Measurements from ENCODE around the gene SLC18A3. TPM values are rescaled to one million over a fixed set of nuclear protein-coding genes. Genes with fewer than 3 reads are reported as not detected.

The SLC18A3 gene
- total RNA-seq, 2 experiments from 2014 or later, result not detected

DNA sequence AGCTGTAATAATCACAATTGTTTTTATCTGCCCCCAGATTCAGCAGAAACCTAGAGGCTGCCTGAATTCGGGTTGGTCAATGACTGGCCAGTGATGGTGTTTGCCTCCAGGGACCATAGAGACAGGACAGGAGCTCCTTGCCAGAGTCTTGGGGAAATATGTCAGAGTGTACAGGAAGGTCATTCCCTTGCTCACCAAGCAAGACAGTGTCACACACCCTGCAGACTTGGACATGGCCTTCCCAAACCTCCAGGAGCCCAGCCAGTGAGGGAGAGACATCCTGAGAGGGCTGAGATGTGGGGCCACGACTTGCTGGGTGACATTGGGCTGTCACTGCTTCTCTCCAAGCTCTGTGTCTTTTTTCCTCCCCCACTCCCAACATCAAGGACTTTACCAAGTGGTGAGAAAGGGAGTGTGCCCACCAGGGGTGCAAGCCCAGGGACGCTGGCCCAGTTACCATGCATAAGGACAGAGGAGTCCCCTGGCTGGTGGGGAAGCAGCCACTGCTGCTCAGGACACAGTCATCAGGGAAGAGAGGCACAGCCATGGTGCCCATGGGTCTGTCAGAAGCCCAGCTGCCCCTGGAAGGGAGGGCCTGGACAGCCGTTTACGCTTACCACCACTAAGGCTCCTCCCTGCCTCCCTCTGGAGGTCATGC, 44.1 kb downstream of the SLC18A3 start:
- ChIA-PET CTCF (no interaction called here), POLR2A (no interaction called here)
- Histone ChIP-seq H3K4me1 (ENCODE audit: insufficient read depth, low read length) (peaks cover 4% of the 10 kb centered on the region), H3K36me3 (ENCODE audit: insufficient read depth, low read length) (no peaks in the 10 kb centered on the region), H3K27ac (ENCODE audit: low read depth in 1 of 2, low read length in 2 of 2) (no peak overlapping the region), H3K9me3 (ENCODE audit: control insufficient read depth in 1 of 2, insufficient read depth in 1 of 2, low read length in 2 of 2) (peaks cover 5 to 8% of the 10 kb centered on the region in 2 experiments), H3K4me3 (ENCODE audit: low read length) (no peak overlapping the region), H3K27me3 (ENCODE audit: control insufficient read depth in 1 of 2, insufficient read depth in 2 of 2, low read length in 2 of 2) (peaks cover 2 to 4% of the 10 kb centered on the region in 2 experiments)
- H3K4me1 Mint-ChIP-seq (ENCODE audit: low read depth), result no peaks in the 10 kb centered on the region
- no peak for ATAC-seq (ENCODE audit: poor library complexity)
- peaks cover 11% of the 10 kb centered on the region for H3K9me3 Mint-ChIP-seq
- no peak overlapping the region for H3K27ac Mint-ChIP-seq
- no peak overlapping the region for H3K4me3 Mint-ChIP-seq
- no peak for DNase-seq
- intact Hi-C loops (cut with DNase I, micrococcal nuclease), result no loop called here
- peaks cover 20% of the 10 kb centered on the region for H3K27me3 Mint-ChIP-seq
- H3K36me3 Mint-ChIP-seq (ENCODE audit: low read depth), result no peaks in the 10 kb centered on the region
- TF ChIP-seq, protein P1, sequence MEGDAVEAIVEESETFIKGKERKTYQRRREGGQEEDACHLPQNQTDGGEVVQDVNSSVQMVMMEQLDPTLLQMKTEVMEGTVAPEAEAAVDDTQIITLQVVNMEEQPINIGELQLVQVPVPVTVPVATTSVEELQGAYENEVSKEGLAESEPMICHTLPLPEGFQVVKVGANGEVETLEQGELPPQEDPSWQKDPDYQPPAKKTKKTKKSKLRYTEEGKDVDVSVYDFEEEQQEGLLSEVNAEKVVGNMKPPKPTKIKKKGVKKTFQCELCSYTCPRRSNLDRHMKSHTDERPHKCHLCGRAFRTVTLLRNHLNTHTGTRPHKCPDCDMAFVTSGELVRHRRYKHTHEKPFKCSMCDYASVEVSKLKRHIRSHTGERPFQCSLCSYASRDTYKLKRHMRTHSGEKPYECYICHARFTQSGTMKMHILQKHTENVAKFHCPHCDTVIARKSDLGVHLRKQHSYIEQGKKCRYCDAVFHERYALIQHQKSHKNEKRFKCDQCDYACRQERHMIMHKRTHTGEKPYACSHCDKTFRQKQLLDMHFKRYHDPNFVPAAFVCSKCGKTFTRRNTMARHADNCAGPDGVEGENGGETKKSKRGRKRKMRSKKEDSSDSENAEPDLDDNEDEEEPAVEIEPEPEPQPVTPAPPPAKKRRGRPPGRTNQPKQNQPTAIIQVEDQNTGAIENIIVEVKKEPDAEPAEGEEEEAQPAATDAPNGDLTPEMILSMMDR (IDR thresholded peaks at IDR 0.05), result no peak

GRCh38 chr10:49655099-49655498, 45.0 kb downstream of the SLC18A3 start:
- Histone ChIP-seq H3K9me3 (ENCODE audit: control insufficient read depth in 1 of 2, insufficient read depth in 1 of 2, low read length in 2 of 2) (peaks cover 5 to 17% of the 10 kb centered on the region in 2 experiments), H3K4me1 (ENCODE audit: insufficient read depth, low read length) (no peaks in the 10 kb centered on the region), H3K27me3 (ENCODE audit: control insufficient read depth in 1 of 2, insufficient read depth in 2 of 2, low read length in 2 of 2) (peaks cover 2 to 4% of the 10 kb centered on the region in 2 experiments), H3K36me3 (ENCODE audit: insufficient read depth, low read length) (no peaks in the 10 kb centered on the region), H3K27ac (ENCODE audit: low read depth in 1 of 2, low read length in 2 of 2) (no peak overlapping the region), H3K4me3 (ENCODE audit: low read length) (no peak overlapping the region)
- H3K9me3 Mint-ChIP-seq, result peaks cover 13% of the 10 kb centered on the region
- DNase-seq (no peak), ATAC-seq (ENCODE audit: poor library complexity) (no peak)
- no peak overlapping the region for H3K4me3 Mint-ChIP-seq
- H3K27ac Mint-ChIP-seq, result no peak overlapping the region
- TF ChIP-seq, protein P1 (IDR thresholded peaks at IDR 0.05), result no peak
- POLR2A ChIA-PET, result no interaction called here
- H3K4me1 Mint-ChIP-seq (ENCODE audit: low read depth), result no peaks in the 10 kb centered on the region
- peaks cover 20% of the 10 kb centered on the region for H3K27me3 Mint-ChIP-seq
- CTCF ChIA-PET, result no interaction called here
- H3K36me3 Mint-ChIP-seq (ENCODE audit: low read depth), result no peaks in the 10 kb centered on the region
- intact Hi-C loops (cut with DNase I, micrococcal nuclease), result no loop called here

DNA sequence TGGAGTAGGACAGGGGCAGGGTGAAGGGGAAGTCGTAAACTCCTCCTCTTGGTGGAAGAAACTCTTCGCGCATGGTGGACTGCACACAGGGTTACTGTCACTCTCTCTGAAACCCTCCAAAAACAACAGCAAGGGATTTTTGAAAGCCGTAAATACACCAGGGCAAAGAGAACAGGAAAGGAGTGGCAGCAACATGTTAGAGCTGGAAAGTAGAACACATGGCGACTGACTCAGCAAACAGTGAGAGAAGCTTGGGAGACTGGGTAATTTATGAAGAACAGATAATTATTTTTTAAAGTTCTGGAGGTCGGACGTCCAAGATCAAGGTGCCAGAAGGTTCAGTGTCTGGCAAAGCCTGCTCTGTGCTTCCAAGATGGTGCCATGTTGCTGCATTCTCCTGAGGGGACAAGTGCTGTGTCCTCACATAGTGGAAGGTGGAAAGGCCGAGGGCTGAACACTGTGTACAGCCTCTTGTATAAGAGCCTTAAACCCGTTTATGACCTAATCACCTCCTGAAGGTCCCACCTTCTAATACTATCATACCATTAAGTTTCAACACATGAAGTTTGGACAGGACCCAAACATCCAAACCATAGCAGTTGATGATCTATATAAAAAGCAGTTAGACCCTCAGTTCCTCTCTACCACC, 46.9 kb downstream of the SLC18A3 start:
- Mint-ChIP-seq H3K36me3 (ENCODE audit: low read depth) (no peaks in the 10 kb centered on the region), H3K27me3 (peaks cover 20% of the 10 kb centered on the region), H3K4me1 (ENCODE audit: low read depth) (no peaks in the 10 kb centered on the region), H3K4me3 (no peak overlapping the region), H3K27ac (no peak overlapping the region), H3K9me3 (peaks cover 13% of the 10 kb centered on the region)
- no peak overlapping the region for H3K27ac ChIP-seq (ENCODE audit: low read depth in 1 of 2, low read length in 2 of 2)
- H3K9me3 ChIP-seq (ENCODE audit: control insufficient read depth in 1 of 2, insufficient read depth in 1 of 2, low read length in 2 of 2), result peaks cover 5 to 19% of the 10 kb centered on the region in 2 experiments
- H3K4me1 ChIP-seq (ENCODE audit: insufficient read depth, low read length), result no peaks in the 10 kb centered on the region
- H3K27me3 ChIP-seq (ENCODE audit: control insufficient read depth in 1 of 2, insufficient read depth in 2 of 2, low read length in 2 of 2), result peaks cover 2 to 4% of the 10 kb centered on the region in 2 experiments
- ATAC-seq (ENCODE audit: poor library complexity), result no peak
- CTCF ChIA-PET, result no interaction called here
- no peak for DNase-seq
- H3K4me3 ChIP-seq (ENCODE audit: low read length), result no peak overlapping the region
- POLR2A ChIA-PET, result no interaction called here
- TF ChIP-seq, protein P1 (IDR thresholded peaks at IDR 0.05), result no peak
- H3K36me3 ChIP-seq (ENCODE audit: insufficient read depth, low read length), result no peaks in the 10 kb centered on the region
- intact Hi-C loops (cut with DNase I, micrococcal nuclease), result no loop called here
